AG10803 (cell line): ENCODE data around the gene ZSCAN20.
A peak's percentile ranks its signal among the peaks of the same experiment; 100 is the strongest.

Source experiments
- DNase-seq: peaks from one replicate; pipeline ENCODE4 v3.0.0; 2010; ENCODE audit warnings: low read depth
- H3K4me3 ChIP-seq: 2 replicates; pipeline ENCODE4 v1.5.1; 2011; ENCODE audit warnings: mild to moderate bottlenecking, low read length, control low read depth
- CTCF ChIP-seq: conservative IDR thresholded peaks from 2 replicates; pipeline ENCODE4 v1.5.1; 2011; ENCODE audit warnings: mild to moderate bottlenecking, low read length, control low read depth, inconsistent platforms

Gene ZSCAN20

GRCh38 chr1:33515112-33515511 lies 42.7 kb downstream of the ZSCAN20 start:
- no peak for TF ChIP-seq CTCF
- H3K4me3 ChIP-seq: no peak overlapping the region
- DNase-seq: no peak

GRCh38 chr1:33515607-33516006 lies 43.2 kb downstream of the ZSCAN20 start:
- no peak for DNase-seq
- H3K4me3 ChIP-seq: no peak overlapping the region
- no peak for TF ChIP-seq CTCF

- no peak for TF ChIP-seq CTCF
- H3K4me3 ChIP-seq: no peak overlapping the region
Observed at GRCh38 chr1:33516428-33516827, 44.0 kb downstream of the ZSCAN20 start.

GRCh38 chr1:33516891-33517567 lies 44.6 kb downstream of the ZSCAN20 start:
- DNase-seq: no peak
- no peak for TF ChIP-seq CTCF
- no peak overlapping the region for H3K4me3 ChIP-seq

More at GRCh38 chr1:33516428-33516827, 44.0 kb downstream of the ZSCAN20 start:
- DNase-seq: no peak

- no peak for TF ChIP-seq CTCF
- peak; percentile 21 for DNase-seq
- H3K4me3 ChIP-seq: no peak overlapping the region
Observed at GRCh38 chr1:33517596-33518250, 45.3 kb downstream of the ZSCAN20 start.

GRCh38 chr1:33519240-33519884 lies 46.9 kb downstream of the ZSCAN20 start:
- H3K4me3 ChIP-seq: no peak overlapping the region
- DNase-seq: no peak
- TF ChIP-seq CTCF: no peak

- TF ChIP-seq CTCF: no peak
- DNase-seq: no peak
- H3K4me3 ChIP-seq: no peak overlapping the region
Observed at GRCh38 chr1:33524586-33524985, 52.1 kb downstream of the ZSCAN20 start.
